ENCODE results near the gene TBC1D9B.

TBC1D9B gene

GRCh38 chr5:179869101-179869500 is 38.6 kb downstream of the TBC1D9B start:
- no peak for DNase-seq (ENCODE audit: extremely low read depth, low read depth)
- no peak for TF ChIP-seq CTCF (IDR thresholded peaks at IDR 0.05; ENCODE audit: low read depth, low read length)

GRCh38 chr5:179868541-179868940 is 39.2 kb downstream of the TBC1D9B start:
- no peak for DNase-seq (ENCODE audit: extremely low read depth, low read depth)
- no peak for TF ChIP-seq CTCF (IDR thresholded peaks at IDR 0.05; ENCODE audit: low read depth, low read length)

GRCh38 chr5:179867476-179867875 is 40.2 kb downstream of the TBC1D9B start:
- no peak for TF ChIP-seq CTCF (IDR thresholded peaks at IDR 0.05; ENCODE audit: low read depth, low read length)
- DNase-seq (ENCODE audit: extremely low read depth, low read depth): no peak

GRCh38 chr5:179867079-179867465 is 40.6 kb downstream of the TBC1D9B start:
- no peak for TF ChIP-seq CTCF (IDR thresholded peaks at IDR 0.05; ENCODE audit: low read depth, low read length)
- DNase-seq (ENCODE audit: extremely low read depth, low read depth): no peak

GRCh38 chr5:179866241-179867078 is 41.2 kb downstream of the TBC1D9B start:
- TF ChIP-seq CTCF (IDR thresholded peaks at IDR 0.05; ENCODE audit: low read depth, low read length): no peak
- DNase-seq (ENCODE audit: extremely low read depth, low read depth): no peak

- no peak for TF ChIP-seq CTCF (IDR thresholded peaks at IDR 0.05; ENCODE audit: low read depth, low read length)
- DNase-seq (ENCODE audit: extremely low read depth, low read depth): no peak
Observed at GRCh38 chr5:179865491-179866240, 42.0 kb downstream of the TBC1D9B start.

- no peak for TF ChIP-seq CTCF (IDR thresholded peaks at IDR 0.05; ENCODE audit: low read depth, low read length)
- DNase-seq (ENCODE audit: extremely low read depth, low read depth): no peak
Observed at GRCh38 chr5:179864686-179865085, 43.0 kb downstream of the TBC1D9B start.

Data from AG09319 (cell line).